ENCODE data around the gene PHF19.

GRCh38 chr9:120883608-120883996 is 6.6 kb upstream of the PHF19 start:
- no peak for TF ChIP-seq EZH2phosphoT487 (IDR thresholded peaks at IDR 0.05; ENCODE audit: insufficient read depth, low read depth)
- TF ChIP-seq EZH2 (IDR thresholded peaks at IDR 0.05; ENCODE audit: insufficient read depth, poor library complexity, severe bottlenecking): no peak

Measured in GM23248 (cell line).